Hematopoietic multipotent progenitor cell (in vitro differentiated cells): ENCODE data around the gene CEP192. TPM values are rescaled to one million over a fixed set of nuclear protein-coding genes. Genes with fewer than 3 reads are reported as not detected.
A peak's percentile ranks its signal among the peaks of the same experiment; 100 is the strongest.
"Not testable (repeated sequence)": the region's sequence is repeated elsewhere in the genome, so short reads cannot be mapped to it uniquely, and the experiment has no call there.

Experiments
- DNase-seq, 3 donors: peaks; one replicate each; pipeline ENCODE4 v3.0.0-alpha.2; 2011 to 2015; ENCODE audit warnings: low read depth in 2 of 3, low spot score in 2 of 3
- total RNA-seq: library from RNA; depleted of rRNA; stranded (reverse); fragments of >200 nt; gene quantifications from one replicate; pipeline ENCODE4 v1.2.3, GENCODE V29; 2012

Gene CEP192, protein sequence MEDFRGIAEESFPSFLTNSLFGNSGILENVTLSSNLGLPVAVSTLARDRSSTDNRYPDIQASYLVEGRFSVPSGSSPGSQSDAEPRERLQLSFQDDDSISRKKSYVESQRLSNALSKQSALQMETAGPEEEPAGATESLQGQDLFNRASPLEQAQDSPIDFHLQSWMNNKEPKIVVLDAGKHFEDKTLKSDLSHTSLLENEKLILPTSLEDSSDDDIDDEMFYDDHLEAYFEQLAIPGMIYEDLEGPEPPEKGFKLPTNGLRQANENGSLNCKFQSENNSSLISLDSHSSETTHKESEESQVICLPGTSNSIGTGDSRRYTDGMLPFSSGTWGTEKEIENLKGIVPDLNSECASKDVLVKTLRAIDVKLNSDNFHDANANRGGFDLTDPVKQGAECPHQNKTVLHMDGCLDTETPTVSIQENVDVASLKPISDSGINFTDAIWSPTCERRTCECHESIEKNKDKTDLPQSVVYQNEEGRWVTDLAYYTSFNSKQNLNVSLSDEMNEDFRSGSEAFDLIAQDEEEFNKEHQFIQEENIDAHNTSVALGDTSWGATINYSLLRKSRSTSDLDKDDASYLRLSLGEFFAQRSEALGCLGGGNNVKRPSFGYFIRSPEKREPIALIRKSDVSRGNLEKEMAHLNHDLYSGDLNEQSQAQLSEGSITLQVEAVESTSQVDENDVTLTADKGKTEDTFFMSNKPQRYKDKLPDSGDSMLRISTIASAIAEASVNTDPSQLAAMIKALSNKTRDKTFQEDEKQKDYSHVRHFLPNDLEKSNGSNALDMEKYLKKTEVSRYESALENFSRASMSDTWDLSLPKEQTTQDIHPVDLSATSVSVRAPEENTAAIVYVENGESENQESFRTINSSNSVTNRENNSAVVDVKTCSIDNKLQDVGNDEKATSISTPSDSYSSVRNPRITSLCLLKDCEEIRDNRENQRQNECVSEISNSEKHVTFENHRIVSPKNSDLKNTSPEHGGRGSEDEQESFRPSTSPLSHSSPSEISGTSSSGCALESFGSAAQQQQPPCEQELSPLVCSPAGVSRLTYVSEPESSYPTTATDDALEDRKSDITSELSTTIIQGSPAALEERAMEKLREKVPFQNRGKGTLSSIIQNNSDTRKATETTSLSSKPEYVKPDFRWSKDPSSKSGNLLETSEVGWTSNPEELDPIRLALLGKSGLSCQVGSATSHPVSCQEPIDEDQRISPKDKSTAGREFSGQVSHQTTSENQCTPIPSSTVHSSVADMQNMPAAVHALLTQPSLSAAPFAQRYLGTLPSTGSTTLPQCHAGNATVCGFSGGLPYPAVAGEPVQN (N-terminal part only)
- 21.0 TPM for total RNA-seq

- DNase-seq: peak; percentile 92 to 99 (median 98)
Measured at GRCh38 chr18:12990967-12991820, at the start of gene CEP192. TSS of gene CEP192 (plus strand) at chr18:12991362. CDS start at chr18:12999425, 8,063 bp downstream.

DNA sequence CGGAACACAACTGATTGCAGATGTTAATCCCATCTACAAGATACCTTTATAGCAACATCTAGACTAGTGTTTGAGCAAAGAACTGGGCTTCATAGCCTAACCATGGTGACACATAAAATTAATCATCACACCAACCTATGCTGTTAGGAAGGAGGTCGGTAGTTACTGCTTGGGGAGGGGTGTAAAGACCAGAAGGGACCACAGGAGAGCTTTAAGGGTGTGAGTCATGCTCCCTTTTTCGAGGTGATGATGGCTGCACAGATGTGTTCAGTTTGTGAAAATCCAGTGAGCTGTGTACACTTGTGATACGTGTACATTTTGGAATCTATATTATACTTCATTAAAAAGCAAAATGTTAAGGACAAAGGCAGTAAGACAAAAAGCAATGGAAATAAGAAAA, 47.9 kb upstream of the CEP192 start:
- no peak for DNase-seq

- no peak for DNase-seq
Measured at GRCh38 chr18:12944709-12945108, 46.5 kb upstream of the CEP192 start.

DNA sequence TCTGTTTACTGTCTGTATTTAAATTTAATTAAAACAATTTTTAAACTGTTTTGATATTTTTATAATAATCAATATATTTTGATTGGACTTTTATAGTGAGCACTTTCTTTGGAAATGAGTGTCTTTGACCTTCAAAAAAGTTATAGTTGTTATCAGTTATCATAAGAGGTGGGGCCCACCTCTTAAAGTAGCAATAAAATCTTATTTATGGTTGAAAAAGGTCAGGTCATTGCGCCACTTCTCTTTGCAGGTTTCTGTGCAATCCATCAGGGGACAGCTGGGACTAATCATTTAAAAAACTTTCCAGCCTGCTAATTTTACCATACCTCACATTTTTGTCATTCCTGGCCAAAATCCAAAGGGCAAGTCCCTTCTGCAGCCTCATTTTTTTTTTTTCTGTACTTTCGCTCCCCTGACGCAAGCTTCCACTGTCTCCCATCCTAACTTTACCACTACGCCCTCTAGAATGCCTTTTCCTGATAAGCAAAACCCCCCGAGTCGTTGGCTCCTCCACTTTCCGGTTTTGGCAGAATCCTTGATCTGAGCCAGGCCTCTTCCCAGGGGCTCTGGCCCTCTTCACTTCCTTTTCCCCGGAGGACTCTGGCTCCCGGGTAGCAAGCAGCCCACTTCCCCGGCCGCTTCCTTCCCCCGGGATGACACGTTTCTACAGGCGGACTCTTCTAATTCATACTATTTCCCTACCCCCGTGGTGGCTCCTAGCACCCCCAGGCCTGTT, 44.4 kb upstream of the CEP192 start:
- DNase-seq: peak in 2 of 3 donors; percentile 41 to 54

- peak; percentile 94 to 99 (median 98) for DNase-seq
Measured at GRCh38 chr18:12947285-12948049, 43.7 kb upstream of the CEP192 start, which contains the start of gene SEH1L. TSS of gene SEH1L (plus strand) at chr18:12948011. CDS start at chr18:12948122, 111 bp downstream.

DNA sequence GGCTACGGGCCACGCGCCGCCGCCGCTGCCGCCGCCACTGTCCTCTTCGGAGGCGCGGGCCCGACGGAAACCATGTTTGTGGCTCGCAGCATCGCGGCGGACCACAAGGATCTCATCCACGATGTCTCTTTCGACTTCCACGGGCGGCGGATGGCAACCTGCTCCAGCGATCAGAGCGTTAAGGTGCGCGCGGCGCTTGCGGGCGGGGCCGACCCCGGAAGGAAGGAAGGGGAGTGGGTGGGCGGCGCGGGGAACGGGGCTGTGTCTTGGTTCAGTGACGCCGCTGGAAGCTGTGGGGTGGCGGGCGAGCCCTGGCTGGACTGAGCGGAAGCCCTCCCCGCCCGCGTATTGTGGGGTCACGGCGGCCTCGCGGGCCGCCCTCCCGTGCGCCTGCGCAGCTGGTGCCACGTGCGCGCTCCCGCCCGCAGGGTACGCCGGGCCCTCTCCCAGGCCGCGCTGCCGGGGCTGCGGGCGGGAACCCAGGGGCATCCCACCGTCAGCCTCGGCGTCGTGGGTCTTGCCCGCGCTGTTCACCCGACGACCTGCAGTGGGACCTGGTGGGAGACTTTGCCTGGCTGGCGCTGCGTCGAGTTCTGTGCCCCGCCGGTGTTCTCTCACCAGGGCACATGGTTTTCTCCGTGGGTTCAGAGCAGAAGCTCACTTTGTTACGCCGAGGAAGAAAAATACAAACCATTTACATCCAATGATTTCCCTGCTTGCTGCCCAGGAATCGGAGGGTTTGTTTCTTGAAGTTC, 42.9 kb upstream of the CEP192 start:
- DNase-seq: peak; percentile 97 to 99 (median 98)

GRCh38 chr18:12958478-12958877, 32.7 kb upstream of the CEP192 start:
- no peak for DNase-seq

DNA sequence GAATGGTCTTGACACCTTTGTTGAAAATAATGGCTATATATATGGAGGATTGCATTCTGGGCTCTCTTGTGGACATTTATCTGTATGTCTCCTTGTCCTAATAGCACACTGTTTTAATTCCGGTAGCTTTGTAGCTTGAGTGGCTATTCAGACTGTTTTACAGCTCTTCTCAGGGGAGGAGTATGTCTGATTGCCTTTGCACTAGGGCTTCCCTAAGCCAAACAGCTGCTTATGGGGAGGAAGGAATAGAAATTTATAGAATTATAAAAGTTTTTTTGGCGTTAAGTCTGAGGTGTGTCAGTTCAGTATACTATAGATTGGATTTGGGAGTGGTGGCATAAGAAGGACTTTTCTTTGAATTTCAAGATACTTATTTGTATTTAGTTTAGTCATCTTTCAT, 30.8 kb upstream of the CEP192 start:
- no peak for DNase-seq

GRCh38 chr18:12960853-12961397, 30.2 kb upstream of the CEP192 start:
- DNase-seq: no peak

DNA sequence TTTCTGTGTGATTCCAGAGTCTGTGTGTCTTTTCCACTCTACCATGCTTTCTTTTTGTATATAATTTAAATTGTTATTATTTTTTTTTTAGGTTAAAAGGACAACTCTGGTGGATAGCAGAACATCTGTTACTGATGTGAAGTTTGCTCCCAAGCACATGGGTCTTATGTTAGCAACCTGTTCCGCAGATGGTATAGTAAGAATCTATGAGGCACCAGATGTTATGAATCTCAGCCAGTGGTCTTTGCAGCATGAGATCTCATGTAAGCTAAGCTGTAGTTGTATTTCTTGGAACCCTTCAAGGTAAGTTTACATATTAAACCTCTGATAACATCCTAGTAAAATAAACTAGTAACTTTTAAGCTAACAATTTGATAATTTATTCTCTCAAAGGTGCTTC, 28.1 kb upstream of the CEP192 start:
- no peak for DNase-seq

- no peak for DNase-seq
Measured at GRCh38 chr18:12968115-12968514, 23.0 kb upstream of the CEP192 start.

DNA sequence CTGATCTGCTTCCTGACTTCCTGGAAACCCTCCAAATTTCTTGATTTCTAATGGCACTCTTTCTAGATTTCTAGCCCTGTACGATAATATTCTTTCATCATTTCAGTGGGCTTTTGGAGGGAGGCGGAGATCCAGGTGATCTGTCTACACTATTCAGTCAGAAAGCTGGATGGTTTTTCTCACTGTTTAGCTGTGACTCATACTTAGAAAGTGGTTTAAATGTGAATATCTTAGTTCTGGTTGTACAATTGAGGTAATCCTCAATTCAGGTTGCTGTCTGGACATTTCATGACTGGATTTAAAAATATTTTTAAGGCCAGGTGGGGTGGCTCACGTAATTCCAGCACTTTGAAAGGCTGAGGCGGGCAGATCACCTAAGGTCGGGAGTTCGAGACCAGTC, 22.5 kb upstream of the CEP192 start:
- DNase-seq: no peak

GRCh38 chr18:12973562-12974213, 17.5 kb upstream of the CEP192 start:
- DNase-seq: no peak

DNA sequence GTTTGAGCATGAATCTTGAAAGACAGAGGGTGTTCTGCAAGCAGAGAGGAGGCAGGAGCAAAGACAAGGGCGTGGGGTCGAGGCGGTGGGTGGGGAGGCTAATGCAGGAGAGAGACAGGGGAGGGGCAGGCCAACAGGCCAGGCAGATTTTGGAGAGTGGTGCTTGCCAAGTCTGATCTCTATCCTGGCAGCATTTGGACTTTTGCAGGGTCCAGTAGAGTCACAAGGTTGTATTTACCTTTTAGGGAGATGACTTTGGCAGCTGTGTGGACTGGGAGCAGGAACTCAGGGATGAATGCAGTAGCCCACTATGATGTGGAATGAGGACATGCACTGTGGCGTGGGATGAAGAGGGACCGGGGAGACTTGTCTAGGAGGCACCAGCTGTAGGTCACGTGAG, 15.7 kb upstream of the CEP192 start:
- DNase-seq: no peak

DNA sequence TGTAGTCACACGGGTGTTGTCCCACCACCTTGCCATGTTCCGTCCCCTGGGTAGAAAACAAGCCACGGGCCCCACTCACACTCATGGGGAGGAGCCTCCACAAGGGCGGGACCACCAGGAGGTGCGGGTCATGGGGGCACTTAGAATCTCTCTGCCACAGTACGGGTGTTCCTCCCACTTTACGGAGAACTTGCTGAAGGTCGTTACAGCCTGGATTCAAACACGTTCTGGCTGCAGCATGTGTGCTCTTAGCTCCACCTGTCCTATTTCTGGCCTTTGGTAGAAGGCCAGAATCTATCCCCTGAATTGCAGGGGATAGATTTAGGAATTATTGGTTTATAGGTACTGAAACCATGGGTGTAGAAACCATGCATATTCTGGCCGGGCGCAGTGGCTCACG, 14.9 kb upstream of the CEP192 start:
- DNase-seq: no peak

GRCh38 chr18:12980065-12980464, 11.1 kb upstream of the CEP192 start:
- DNase-seq: not testable (repeated sequence)
